GM19351 (cell line): ENCODE measurements around the gene NAA25.
A peak's percentile ranks its signal among the peaks of the same experiment; 100 is the strongest.

ENCODE experiments used
- ATAC-seq: cut with Tn5 transposase; IDR thresholded peaks from one replicate; pipeline ENCODE4 v1.9.1; 2021; ENCODE audit warnings: mild to moderate bottlenecking, moderate library complexity; ENCODE audit not compliant: unreplicated experiment

The NAA25 gene

DNA sequence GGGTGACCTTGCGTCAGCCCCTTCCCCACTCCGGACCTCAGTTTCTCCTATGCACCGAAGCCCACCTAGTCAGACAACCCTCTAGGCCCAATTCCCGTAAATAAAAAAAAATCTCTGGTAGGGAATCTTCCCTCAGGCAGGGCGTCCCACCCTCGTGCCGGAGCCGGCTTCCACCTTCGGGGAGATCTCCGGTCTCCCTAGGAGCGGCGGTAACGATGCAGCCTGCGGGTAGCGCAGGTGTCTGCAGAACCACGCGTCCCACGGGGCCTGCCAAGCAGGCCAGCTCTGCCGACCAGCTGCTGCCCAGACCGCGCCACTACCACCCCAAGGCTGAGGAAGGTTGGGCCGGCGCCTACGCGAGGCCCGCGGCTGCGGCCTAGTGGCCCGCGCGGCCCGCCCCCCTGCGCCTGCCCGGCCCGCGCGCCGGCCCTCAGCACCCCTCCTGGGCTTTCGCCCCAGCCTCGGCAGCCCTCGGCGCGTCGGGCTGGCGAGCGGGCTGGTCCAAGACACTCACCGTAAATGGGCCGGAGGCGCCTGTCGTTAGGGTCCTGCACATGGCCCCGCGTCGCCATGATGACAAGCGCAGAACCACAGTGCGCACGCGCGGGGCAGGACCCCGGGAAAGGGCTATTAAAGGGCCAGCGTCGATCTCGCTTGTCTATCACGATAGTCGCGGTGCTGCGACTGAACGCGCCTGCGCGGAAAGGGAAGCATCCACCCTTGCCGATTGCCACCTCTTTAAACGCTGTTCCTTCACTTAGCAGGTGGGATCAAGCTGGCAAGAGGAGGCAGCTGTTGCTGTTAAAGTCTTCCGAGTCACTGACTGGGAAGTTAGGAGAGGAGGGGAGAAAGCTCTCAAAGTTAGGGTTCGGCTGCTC is at the start of gene NAA25:
Gene NAA25, minus strand, starts transcription at position 582 of the 878 bp plus-strand sequence. Its CDS starts 10 bp downstream, at position 572.
- ATAC-seq, result peak; percentile 68

DNA sequence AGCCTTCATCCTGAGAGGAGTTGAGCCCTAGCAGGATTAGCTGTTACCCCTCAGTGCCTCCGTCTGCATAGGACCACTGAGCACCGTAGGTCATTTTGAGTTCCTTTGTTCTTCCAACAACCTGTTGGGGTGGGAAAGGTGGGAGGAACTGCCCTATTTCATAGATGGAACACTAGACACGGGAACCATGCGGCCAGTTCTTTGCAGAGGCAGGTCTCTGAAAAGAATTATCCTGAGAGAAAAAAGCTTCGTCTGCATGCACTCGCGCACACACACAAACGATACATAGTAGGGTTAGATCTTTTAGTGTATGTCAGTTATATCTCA is 45.3 kb upstream of the NAA25 start:
- ATAC-seq, result no peak

DNA sequence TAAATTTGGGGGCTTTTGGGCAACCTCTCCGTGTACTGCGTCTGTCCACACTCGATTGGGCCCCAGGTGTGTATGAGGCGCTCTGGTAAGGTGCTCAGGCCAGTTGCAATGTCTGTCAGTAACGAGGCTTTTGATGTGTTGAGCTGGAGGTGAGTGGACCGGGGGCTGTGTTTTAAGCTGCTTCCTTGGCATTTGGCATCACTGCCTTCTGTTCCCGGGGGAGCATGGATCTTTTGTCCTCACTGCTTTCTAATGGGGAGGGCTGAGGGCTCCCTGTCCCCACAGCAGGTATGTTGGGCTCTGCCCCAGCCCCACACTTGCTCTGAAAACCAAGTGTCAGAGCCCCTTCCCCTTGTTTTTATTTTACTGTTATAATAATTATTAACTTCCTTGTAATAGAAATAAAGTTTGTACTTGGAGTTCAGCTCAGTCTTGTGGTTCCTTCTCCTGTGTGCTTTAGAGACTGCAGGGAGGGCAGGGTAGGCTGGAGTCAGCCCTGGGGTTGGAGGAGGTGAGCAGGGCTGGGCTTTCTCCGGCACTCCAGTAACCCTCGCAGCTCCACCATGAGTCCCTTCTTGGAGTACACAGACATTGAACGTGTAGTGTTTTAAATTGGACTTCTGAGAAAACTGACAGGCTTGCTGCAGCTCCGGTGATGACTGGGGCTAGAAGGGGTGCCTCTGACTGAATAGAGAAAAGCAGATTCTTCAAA is 44.8 kb upstream of the NAA25 start:
- no peak for ATAC-seq

DNA sequence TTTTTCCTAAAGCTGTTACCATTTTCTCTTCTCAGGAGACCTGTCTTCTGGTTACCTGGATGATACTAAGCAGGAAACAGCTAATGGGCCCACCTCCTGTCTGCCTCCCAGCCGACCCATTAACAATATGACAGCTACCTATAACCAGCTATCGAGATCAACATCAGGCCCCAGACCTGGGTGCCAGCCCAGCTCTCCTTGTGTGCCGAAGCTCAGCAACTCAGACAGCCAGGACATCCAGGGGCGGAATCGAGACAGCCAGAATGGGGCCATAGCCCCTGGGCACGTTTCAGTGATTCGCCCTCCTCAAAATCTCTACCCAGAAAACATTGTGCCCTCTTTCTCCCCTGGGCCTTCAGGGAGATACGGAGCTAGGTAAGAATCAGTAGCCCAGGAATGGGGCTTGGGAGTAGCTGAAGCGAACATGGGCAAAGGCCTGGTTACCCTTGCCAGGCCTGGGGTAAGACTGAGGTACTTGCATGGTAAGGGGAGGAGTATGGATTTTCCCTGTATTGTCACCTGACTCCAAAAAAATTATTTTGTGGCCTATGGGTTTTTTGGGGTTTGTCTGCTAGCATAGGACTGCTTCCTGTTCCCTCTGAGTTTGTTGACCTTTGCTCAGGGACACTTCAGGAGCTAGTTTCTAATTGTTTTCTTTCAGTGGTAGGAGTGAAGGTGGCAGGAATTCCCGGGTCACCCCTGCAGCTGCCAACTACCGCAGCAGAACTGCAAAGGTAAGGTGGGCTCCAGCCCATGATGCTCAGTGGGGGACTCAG is 43.4 kb upstream of the NAA25 start:
- no peak for ATAC-seq

DNA sequence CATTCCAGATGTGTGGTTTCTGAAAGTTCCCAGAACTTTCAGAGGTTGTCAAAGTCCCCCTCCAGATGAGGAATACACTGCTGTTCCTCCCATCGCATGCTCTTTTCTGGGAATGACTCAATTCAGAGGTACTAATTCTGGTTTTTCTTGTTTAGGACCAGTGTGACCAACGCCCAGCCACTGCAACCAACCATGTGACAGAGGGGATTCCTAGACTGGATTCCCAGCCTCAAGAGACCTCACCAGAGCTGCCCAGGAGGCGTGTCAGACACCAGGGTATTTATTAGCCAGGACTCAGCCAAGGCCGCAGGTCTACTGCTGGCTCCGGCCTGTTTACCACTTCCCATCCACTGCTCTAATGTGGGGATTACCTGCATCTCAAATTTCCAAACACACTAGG is 41.0 kb upstream of the NAA25 start:
- ATAC-seq, result no peak

DNA sequence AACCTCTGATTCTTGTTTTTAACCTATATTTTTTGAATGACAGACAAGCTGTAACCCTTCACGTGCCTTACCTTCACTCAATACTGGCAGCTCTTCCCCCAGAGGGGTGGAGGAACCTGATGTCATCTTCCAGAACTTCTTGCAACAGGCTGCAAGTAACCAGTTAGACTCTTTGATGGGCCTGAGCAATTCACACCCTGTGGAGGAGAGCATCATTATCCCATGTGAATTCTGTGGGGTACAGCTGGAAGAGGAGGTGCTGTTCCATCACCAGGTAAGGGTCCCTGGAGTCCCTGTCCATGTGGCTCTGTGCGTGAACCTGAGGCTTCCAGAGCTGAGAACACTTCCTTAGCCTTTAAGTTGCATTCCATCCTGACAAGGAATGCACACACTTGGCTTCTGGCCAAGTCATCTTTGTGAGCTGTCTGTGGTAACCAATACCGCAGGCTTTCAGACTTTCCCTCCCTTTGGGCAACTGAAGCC is 39.5 kb upstream of the NAA25 start:
- no peak for ATAC-seq

DNA sequence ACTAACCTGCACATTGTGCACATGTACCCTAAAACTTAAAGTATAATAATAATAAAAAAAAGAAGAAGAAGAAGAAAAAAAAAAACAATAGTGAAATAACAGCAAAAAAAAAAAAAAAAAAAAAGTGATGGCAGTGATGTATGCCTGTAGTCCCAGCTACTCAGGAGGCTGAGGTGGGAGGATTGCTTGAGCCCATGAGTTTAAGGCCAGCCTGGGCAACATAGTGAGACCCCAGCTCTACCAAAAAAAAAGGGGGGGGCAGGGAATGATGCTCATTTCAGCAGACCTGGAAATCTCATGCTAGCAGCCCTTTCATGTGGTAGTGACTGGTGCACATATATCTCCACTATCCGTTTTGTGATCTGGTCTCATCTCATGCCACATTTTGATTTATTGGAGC is 37.5 kb upstream of the NAA25 start:
- ATAC-seq, result no peak

DNA sequence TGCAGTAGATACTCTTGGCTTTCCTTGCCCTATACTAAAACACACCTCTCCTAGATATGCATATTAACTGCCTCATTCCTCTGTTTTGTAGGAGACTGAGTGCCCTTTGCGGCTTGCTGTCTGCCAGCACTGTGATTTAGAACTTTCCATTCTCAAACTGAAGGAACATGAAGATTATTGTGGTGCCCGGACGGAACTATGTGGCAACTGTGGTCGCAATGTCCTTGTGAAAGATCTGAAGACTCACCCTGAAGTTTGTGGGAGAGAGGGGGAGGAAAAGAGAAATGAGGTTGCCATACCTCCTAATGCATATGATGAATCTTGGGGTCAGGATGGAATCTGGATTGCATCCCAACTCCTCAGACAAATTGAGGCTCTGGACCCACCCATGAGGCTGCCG is 32.1 kb upstream of the NAA25 start:
- ATAC-seq, result no peak

DNA sequence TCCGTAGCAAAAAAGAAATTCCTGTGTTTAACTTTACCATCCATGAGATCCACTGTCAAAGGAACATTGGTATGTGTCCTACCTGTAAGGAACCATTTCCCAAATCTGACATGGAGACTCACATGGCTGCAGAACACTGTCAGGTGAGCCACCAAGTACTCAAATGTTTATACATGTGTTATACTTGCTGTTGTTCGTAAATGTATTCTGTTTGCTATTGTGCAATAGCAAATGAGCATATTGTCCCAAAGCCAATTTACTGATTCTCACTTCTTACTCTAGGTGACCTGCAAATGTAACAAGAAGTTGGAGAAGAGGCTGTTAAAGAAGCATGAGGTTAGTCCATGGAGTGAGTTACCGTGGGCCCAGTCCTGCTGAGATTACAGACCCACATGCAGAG is 26.1 kb upstream of the NAA25 start:
- ATAC-seq, result no peak

DNA sequence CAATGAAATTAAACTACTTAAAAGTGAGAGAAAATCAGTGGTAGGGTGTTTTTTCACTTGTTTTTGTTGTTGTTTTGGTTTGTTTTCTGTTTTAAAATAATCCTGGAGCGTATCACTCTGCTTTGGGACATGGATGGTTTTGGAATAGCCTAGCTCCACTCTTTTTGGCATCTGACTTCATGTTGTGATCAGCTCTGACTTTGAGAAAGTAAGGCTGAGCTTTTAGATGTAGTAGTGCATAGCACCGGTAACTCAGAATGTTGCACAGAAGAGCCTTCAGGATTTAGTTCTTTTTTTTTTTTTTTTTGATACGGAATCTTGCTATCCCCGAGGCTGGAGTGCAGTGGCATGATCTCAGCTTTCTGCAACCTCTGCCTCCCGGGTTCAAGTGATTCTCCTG is 24.8 kb upstream of the NAA25 start:
- no peak for ATAC-seq

DNA sequence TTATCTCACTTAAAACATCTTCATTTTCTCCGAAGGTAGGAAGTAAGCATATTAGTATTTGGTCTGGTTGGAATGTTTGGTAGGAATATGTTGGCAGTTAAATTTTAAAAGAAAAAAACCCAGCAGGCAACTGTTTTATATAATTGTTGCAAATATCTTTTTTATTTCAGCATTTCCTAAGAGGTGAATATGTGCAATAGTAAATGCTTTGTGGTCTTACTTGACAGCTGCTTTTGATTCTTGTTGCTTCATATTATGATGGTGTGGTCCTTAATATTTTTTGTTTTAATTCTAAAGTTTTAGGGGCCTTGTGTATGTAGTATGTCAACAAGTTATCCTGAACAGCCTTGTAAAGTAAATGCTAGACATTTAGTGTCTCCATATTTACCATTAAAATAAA is 23.1 kb upstream of the NAA25 start:
- ATAC-seq, result no peak

DNA sequence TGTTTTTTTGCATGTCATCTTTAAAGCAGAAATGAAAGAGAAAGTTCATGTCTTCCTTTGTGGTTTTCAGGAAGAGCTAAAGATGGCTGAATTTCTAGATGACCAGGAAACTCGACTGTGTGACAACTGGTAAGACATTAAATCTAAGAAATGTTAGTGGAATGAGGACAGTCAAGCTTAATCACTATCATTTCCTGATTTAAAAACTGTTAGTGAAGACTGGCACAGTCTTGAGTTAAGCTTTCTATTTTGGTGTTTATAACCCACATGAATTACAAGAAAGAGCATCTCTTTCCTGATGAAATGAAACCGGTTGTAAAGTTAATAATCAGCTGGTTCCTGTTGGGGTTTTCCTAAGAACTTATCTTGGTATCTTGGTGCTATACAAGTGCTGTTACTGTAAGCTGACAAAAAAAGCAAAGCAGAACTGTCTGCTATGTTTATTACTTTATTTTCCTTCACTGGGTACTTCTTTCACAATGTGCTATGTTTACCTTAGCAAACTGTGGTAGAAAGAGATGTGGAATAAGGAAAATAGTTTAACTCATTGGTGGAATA is 21.9 kb upstream of the NAA25 start:
- no peak for ATAC-seq

DNA sequence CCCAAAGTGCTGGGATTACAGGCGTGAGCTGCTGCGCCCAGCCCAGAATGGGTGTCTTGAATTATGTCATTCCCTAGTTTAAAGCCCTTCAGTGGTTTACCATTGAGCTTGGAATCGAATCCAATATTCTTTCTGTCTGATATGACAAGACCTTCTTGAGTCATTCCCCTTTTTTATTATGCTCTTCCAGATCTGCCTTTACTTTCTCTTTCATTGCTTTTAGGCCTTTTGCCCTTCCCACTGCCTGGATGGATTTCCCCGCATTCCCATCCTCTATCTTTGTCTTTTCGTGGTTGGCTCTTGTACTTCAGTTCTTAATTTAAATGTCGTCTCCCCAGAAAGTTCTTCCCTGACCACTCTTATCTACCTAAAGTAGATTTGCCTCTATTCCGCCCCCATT is 18.3 kb upstream of the NAA25 start:
- no peak for ATAC-seq

DNA sequence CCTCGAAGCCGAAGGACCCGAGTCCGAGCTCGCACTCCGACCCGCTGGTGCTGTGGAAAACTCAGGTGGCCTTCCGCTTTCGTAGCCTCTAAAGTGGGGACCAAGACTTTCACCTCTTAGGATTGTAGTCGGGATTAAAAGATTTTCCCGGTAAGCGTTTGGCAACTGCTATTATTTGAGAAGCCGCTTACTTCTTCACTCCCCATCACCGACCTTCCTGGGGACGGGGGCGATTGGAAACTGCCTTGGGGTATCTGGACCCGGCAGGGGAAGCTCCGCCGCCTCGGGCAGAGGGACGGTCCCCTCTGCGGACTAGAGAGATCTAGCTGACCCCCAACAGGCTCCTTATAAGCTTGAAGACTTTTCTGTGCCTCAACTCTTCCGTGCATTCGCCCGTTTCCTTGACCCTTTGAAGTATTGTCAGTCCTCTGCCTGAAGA is 17.4 kb upstream of the NAA25 start:
- ATAC-seq, result no peak

DNA sequence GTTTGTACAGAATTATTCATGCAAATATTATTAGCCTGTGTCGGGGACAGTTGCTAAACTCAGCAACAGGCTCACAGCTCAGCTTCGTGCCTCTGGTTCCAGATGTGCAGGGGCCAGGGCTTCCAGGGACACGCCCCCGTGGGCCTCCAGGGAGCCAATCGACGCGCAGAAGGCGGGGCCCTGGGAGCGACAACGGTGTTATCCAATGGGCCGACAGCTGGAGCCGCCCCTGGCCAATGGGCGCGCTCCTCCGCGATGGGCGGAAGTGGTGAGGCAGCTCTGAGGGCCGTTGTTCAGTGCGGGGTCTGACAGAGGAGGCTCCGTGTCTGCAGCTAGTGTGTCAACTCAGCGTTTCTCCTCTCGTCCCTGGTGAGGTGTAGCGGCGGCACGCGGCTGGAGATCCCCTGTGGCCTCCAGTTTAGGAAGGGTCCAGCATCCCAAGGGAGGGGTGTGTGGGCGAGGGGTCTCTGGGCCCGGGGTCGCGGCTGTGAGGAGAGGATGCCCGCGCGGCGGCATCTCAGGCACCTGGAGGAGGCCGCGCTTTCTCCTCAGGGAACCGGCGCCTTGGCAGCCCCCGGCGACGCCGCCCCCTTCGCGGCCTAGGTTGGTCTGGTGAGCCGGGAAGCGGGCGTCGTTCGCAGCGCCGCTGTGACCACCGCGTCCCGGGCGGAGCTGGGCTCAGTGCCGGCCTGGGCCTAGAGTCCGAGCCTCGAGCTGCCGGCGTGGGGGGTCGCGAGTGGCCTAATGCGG is 16.8 kb upstream of the NAA25 start, which contains the start of gene TRAFD1:
Gene TRAFD1, plus strand, starts transcription at position 311 of the 750 bp plus-strand sequence. CDS start 4,963 bp downstream, outside the sequence.
- ATAC-seq, result peak; percentile 97

DNA sequence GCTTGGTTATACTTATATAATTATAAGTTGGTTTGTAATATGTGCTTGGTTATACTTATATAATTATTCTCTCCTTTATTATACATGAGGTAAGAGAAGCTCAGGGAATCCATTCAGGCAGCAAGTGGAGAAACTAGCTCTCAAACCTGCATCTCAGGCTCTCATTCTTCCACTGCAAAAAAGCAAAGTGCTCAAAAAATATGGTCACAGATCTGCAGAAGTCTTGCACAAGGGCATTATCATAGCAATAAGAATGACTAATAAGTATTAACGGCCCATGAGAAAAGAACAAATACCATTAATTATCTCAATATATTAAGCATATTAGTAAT is 16.3 kb upstream of the NAA25 start:
- no peak for ATAC-seq

DNA sequence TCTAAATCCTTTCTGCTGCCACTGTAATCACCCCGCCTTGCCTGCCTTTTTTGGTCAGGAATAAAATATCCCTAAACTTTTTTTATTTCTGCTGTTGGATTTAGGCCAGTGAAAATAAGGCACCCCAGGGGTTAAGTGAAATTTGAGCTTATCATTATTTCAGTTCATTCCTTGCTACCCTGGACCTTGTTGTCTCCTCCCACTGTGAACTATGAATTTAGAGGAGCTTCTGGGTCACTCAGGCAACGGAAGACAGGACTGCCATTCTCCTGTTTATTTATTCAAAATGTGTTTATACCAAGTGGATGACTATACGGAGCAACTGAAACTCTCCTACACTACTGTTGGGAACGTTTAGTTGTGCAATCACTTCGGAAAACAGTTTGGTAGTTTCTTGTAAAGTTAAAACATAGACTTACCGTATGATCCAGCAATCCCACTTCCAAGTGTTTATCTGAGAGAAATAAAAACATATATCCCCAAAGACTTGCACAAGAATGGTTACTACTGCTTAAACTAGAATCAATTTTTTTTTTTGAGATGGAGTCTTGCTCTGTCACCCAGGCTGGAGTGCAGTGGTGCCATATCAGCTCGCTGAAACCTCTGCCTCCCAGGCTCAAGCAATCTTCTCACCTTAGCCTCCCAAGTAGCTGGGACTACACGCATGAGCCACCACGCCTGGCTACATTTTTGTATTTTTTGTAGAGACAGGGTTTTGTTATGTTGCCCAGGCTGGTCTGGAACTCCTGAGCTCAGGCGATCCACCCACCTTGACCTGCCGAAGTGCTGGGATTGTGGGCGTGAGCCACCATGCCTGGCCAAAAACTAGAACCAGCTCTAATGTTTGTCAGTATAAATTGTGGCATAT is 14.5 kb upstream of the NAA25 start:
- no peak for ATAC-seq

DNA sequence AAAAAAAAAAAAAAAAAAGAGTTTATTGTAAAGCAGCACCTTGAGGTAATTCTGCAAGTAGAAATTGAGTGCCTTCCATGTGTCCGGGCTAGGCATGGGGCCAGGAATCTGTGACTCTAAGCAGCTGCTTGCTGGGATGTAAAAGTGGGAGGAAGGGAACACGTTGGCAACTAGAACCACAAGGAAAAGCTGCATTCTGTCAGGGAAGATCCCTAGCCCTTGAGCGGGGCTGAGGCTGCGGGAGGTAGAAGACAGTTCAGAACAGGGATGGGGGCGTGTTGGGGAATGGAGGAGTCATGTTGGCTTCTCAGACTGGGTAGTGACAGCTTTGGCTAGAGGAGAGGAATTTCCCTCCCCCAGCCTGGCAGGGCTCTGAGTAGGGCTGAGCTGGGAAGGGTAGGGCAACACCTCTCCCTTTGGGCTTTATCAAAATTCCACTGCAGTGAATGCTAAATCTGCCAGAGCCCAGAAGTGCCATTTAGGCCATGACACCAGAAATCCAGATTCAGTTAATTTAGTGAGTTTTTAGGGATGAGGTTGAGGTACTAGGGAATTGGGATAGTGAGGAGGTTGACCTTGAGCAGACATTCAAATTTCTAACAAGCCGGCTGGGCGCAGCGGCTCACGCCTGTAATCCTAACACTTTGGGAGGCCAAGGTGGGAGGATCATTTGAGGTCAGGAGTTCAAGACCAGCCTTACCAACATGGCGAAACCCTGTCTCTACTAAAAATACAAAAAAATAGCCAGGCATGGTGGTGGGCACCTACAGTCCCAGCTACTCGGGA is 13.4 kb upstream of the NAA25 start:
- no peak for ATAC-seq

DNA sequence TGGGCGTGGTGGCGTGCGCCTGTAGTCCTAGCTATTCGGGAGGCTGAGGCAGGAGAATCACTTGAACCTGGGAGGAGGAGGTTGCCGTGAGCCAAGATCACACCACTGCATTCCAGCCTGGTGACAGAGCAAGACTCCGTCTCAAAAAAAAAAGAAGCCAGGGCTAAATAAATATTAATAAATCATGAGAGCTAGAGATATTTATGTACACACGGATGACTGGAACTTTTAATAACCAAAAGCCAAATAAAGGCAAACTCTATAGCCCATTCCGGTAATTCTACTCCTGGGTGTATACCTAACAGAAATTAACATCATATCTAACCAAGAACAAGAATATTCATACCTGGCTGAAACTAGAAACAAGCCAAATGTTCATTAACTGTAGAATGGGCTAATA is 9.1 kb upstream of the NAA25 start:
- no peak for ATAC-seq
